Smooth muscle cell (in vitro differentiated cells): Measurements from ENCODE around the gene FHIP1B. TPM values are rescaled to one million over a fixed set of nuclear protein-coding genes. Genes with fewer than 3 reads are reported as not detected.

ENCODE experiments used
- DNase-seq: peaks from one replicate; lab custom pipeline; 2025; ENCODE audit not compliant: unreplicated experiment; lab: John Stamatoyannopoulos, UW
- H2AFZ ChIP-seq: fragments of 200-600 bp; sonication (generic); 2 replicates; pipeline ENCODE4 v1.6.0; 2016; ENCODE audit warnings: antibody characterized with exemption, low read depth, mild to moderate bottlenecking
- H3F3A ChIP-seq: fragments of 200-600 bp; sonication (generic); 2 replicates; pipeline ENCODE4 v1.6.0; 2017; ENCODE audit warnings: antibody characterized with exemption, low read depth
- H3K27ac ChIP-seq: fragments of 200-600 bp; sonication (generic); 2 replicates; pipeline ENCODE4 v1.5.1; 2016; ENCODE audit warnings: low read depth, mild to moderate bottlenecking
- H3K27me3 ChIP-seq: fragments of 200-600 bp; sonication (generic); 2 replicates; pipeline ENCODE4 v1.6.1; 2016; ENCODE audit warnings: low read depth, mild to moderate bottlenecking
- H3K36me3 ChIP-seq: fragments of 200-600 bp; sonication (generic); 2 replicates; pipeline ENCODE4 v1.5.1; 2016; ENCODE audit warnings: low read depth
- H3K4me1 ChIP-seq: fragments of 200-600 bp; sonication (generic); 2 replicates; pipeline ENCODE4 v1.5.1; 2016; ENCODE audit warnings: low read depth
- H3K4me2 ChIP-seq: fragments of 200-600 bp; sonication (generic); 2 replicates; pipeline ENCODE4 v1.6.0; 2016; ENCODE audit warnings: mild to moderate bottlenecking
- H3K4me3 ChIP-seq: fragments of 200-600 bp; sonication (generic); 2 replicates; pipeline ENCODE4 v1.5.1; 2016; ENCODE audit warnings: mild to moderate bottlenecking
- H3K79me2 ChIP-seq: fragments of 200-600 bp; sonication (generic); 2 replicates; pipeline ENCODE4 v1.6.0; 2016; ENCODE audit warnings: low read depth, mild to moderate bottlenecking
- H3K9ac ChIP-seq: fragments of 200-600 bp; sonication (generic); 2 replicates; pipeline ENCODE4 v1.6.0; 2016; ENCODE audit warnings: low read depth
- H3K9me3 ChIP-seq: fragments of 200-600 bp; sonication (generic); replicated peaks from 2 replicates; pipeline ENCODE4 v1.5.1; 2016; ENCODE audit warnings: low read depth
- H4K20me1 ChIP-seq: fragments of 200-600 bp; sonication (generic); 2 replicates; pipeline ENCODE4 v1.6.0; 2016; ENCODE audit warnings: low read depth
- WGBS: methylation state at CpG from one replicate; pipeline ENCODE4 v1.1.7; 2016; ENCODE audit warnings: low lambda C conversion rate; 5-methylcytosine and 5-hydroxymethylcytosine counted together
- polyA plus RNA-seq: library from polyadenylated mRNA; unstranded; fragments of >200 nt; fragmentation: Nextera tagmentation; extraction: Ambion mirVana; gene quantifications from 2 replicates; pipeline ENCODE4 v1.2.1, GENCODE V29; 2016
- total RNA-seq: library from RNA; depleted of rRNA; stranded (reverse); fragments of >200 nt; gene quantifications from 2 replicates; pipeline ENCODE4 v1.2.3, GENCODE V29; 2014
- TF ChIP-seq, protein P1 (sequence below): fragments of 200-600 bp; sonication (generic); IDR thresholded peaks from 2 replicates; pipeline ENCODE4 v1.5.1; 2017; ENCODE audit warnings: borderline replicate concordance, mild to moderate bottlenecking, antibody characterized with exemption; ENCODE audit not compliant: insufficient read depth, poor library complexity, severe bottlenecking

FHIP1B gene
- total and polyA plus RNA-seq, 2 experiments from 2014 or later: 16.2 TPM

DNA sequence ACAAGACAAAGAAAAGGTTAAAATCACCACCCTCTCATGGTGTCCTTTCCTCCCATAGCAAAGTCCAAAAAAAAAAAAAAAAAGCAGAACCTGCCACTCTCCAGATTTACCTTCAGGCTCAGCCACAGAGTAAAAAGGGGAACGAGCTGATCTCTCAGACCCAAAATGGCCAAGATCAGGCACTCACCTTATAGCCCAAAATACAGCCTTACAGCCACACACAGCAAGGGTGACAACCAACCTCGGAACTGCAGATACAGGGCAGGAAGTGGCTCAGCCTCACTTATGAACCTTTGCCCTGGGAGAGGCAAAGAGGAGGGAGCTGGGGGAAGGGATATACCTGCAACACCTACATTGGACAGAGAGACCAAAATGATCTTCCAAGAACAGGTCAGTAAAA, 4.5 kb downstream of the FHIP1B start:
- Histone ChIP-seq H3F3A (no peaks in the 10 kb centered on the region), H3K27me3 (no peaks in the 10 kb centered on the region), H3K9ac (no peak overlapping the region), H3K4me2 (no peak overlapping the region), H3K27ac (no peak overlapping the region), H4K20me1 (peaks cover 59% of the 10 kb centered on the region), H3K79me2 (peaks cover 85% of the 10 kb centered on the region), H3K4me3 (peak overlapping the region; percentile 31), H3K9me3 (no peaks in the 10 kb centered on the region), H3K36me3 (no peaks in the 10 kb centered on the region), H2AFZ (no peak overlapping the region), H3K4me1 (peaks cover 7% of the 10 kb centered on the region)
- TF ChIP-seq, protein P1, sequence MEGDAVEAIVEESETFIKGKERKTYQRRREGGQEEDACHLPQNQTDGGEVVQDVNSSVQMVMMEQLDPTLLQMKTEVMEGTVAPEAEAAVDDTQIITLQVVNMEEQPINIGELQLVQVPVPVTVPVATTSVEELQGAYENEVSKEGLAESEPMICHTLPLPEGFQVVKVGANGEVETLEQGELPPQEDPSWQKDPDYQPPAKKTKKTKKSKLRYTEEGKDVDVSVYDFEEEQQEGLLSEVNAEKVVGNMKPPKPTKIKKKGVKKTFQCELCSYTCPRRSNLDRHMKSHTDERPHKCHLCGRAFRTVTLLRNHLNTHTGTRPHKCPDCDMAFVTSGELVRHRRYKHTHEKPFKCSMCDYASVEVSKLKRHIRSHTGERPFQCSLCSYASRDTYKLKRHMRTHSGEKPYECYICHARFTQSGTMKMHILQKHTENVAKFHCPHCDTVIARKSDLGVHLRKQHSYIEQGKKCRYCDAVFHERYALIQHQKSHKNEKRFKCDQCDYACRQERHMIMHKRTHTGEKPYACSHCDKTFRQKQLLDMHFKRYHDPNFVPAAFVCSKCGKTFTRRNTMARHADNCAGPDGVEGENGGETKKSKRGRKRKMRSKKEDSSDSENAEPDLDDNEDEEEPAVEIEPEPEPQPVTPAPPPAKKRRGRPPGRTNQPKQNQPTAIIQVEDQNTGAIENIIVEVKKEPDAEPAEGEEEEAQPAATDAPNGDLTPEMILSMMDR: no peak
- WGBS: 74% methylated on average over 2 of the region's 2 CpGs
- no peak for DNase-seq

DNA sequence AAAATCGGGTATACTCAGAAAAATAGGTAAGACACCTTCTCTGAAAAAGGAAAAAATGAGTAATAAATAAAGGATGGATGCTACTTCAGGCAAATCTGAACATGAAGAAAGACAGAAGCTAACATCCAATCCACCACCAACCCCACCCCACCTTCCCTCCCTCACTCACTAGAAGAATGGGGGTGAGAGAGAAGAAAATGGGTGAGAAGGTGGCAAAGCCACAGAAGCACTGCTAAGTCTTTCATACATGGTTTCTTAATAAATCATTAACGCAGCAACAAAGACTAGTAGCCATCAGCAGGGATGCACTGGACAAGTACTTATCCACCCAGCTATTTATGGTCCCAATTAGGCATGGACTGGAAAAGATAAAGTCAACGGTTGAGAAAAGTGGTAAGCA, 5.9 kb downstream of the FHIP1B start:
- Histone ChIP-seq H3K79me2 (peaks cover 78% of the 10 kb centered on the region), H3K4me1 (peaks cover 4% of the 10 kb centered on the region), H3F3A (no peaks in the 10 kb centered on the region), H3K27me3 (no peaks in the 10 kb centered on the region), H3K9ac (no peak overlapping the region), H3K36me3 (no peaks in the 10 kb centered on the region), H2AFZ (no peak overlapping the region), H3K4me2 (no peak overlapping the region), H3K27ac (no peak overlapping the region), H3K9me3 (no peaks in the 10 kb centered on the region), H3K4me3 (no peak overlapping the region), H4K20me1 (peaks cover 70% of the 10 kb centered on the region)
- WGBS: 54% methylated on average over 3 of the region's 3 CpGs
- no peak for DNase-seq
- TF ChIP-seq, protein P1: no peak

DNA sequence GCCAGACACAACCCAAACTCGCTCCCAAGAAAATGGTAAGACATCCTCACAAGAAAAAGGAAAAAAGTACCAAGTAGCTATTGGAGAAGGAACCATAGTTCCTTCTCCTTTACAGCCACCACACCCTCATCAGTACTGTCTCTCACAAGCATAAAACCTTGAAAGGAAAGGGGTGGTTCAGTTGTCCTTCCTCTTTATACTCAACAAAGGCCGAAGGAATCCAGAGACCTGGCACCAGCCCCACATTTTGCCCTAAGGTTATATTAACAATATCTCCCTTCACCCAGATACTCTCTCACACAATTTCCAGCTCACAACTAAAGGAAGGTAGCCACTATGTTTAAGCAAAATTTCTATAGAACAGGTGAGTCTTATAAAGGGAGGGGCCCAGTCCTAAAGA, 8.5 kb downstream of the FHIP1B start:
- Histone ChIP-seq H2AFZ (no peak overlapping the region), H3K79me2 (peaks cover 54% of the 10 kb centered on the region)
- 90% methylated on average over 2 of the region's 2 CpGs for WGBS

DNA sequence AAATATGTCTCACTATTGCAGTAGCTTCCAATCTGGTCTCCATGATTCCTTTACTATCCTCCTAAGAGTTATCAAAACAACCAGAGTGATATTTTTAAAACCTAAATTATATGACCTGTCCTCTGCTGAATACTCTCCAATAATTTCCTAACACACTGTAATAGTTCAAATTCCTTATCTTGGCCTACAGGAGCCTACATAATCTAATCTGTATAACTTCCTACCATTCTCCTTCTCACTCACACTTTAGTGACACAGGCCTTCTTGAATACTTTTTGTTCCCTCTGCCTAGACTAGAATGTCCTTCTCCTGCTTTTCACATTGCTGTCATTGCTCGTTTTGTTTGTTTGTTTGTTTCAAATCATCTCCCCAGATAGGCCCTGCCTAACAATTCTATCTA, 9.4 kb downstream of the FHIP1B start:
- peaks cover 47% of the 10 kb centered on the region for H3K79me2 ChIP-seq
- H3K36me3 ChIP-seq: peaks cover 9% of the 10 kb centered on the region
- no peaks in the 10 kb centered on the region for H3K27me3 ChIP-seq
- H3K4me3 ChIP-seq: no peak overlapping the region
- no peak overlapping the region for H3K27ac ChIP-seq
- no peaks in the 10 kb centered on the region for H3K4me1 ChIP-seq
- peaks cover 61% of the 10 kb centered on the region for H4K20me1 ChIP-seq
- H3K9me3 ChIP-seq: no peaks in the 10 kb centered on the region
- TF ChIP-seq, protein P1: no peak
- H3K9ac ChIP-seq: no peak overlapping the region
- no peaks in the 10 kb centered on the region for H3F3A ChIP-seq
- WGBS: 77% methylated on average over 1 of the region's 1 CpG
- H2AFZ ChIP-seq: no peak overlapping the region
- DNase-seq: no peak
- H3K4me2 ChIP-seq: no peak overlapping the region

More for the DNA sequence above, 8.5 kb downstream of the FHIP1B start:
- H3K9me3 ChIP-seq: no peaks in the 10 kb centered on the region
- H4K20me1 ChIP-seq: peaks cover 69% of the 10 kb centered on the region
- no peaks in the 10 kb centered on the region for H3K27me3 ChIP-seq
- no peak overlapping the region for H3K4me2 ChIP-seq
- no peak overlapping the region for H3K27ac ChIP-seq
- no peak overlapping the region for H3K9ac ChIP-seq
- H3K36me3 ChIP-seq: peaks cover 9% of the 10 kb centered on the region
- TF ChIP-seq, protein P1: no peak
- no peak overlapping the region for H3K4me3 ChIP-seq
- no peaks in the 10 kb centered on the region for H3K4me1 ChIP-seq
- DNase-seq: no peak
- no peaks in the 10 kb centered on the region for H3F3A ChIP-seq
